MM.1S (cell line): ENCODE data around the gene MYOZ2.

Experiments used
- DNase-seq: peaks from one replicate; pipeline ENCODE4 v3.0.0-alpha.2; 2015
- H2AFZ ChIP-seq: fragments of 300-600 bp; sonication (generic); 2 replicates; pipeline ENCODE4 v1.6.0; 2016; ENCODE audit warnings: antibody characterized with exemption, low read length
- H3F3A ChIP-seq: fragments of 300-600 bp; sonication (generic); 2 replicates; pipeline ENCODE4 v1.6.1; 2016; ENCODE audit warnings: mild to moderate bottlenecking, antibody characterized with exemption, low read length, moderate library complexity, mixed read lengths; ENCODE audit not compliant: insufficient read depth
- H3K27ac ChIP-seq: fragments of 300-600 bp; sonication (generic); 2 replicates; pipeline ENCODE4 v1.5.1; 2016; ENCODE audit warnings: mild to moderate bottlenecking, low read length
- H3K27me3 ChIP-seq: fragments of 300-600 bp; sonication (generic); replicated peaks from 2 replicates; pipeline ENCODE4 v1.6.0; 2016; ENCODE audit warnings: low read length; ENCODE audit not compliant: insufficient read depth
- H3K36me3 ChIP-seq: fragments of 300-600 bp; sonication (generic); replicated peaks from 2 replicates; pipeline ENCODE4 v1.6.1; 2016; ENCODE audit warnings: mild to moderate bottlenecking, low read length, mixed read lengths; ENCODE audit not compliant: insufficient read depth
- H3K4me1 ChIP-seq: fragments of 300-600 bp; sonication (generic); 2 replicates; pipeline ENCODE4 v1.6.1; 2016; ENCODE audit warnings: low read length, mixed read lengths
- H3K4me2 ChIP-seq: fragments of 300-600 bp; sonication (generic); 2 replicates; pipeline ENCODE4 v1.6.0; 2016; ENCODE audit warnings: low read depth, low read length
- H3K4me3 ChIP-seq: fragments of 300-600 bp; sonication (generic); 2 replicates; pipeline ENCODE4 v1.5.1; 2016; ENCODE audit warnings: low read length, mixed read lengths
- H3K79me2 ChIP-seq: fragments of 300-600 bp; sonication (generic); 2 replicates; pipeline ENCODE4 v1.6.1; 2016; ENCODE audit warnings: mixed run types, low read length, mixed read lengths
- H3K9ac ChIP-seq: fragments of 300-600 bp; sonication (generic); 2 replicates; pipeline ENCODE4 v1.6.1; 2016; ENCODE audit warnings: low read length, mixed read lengths
- H3K9me2 ChIP-seq: fragments of 300-600 bp; sonication (generic); replicated peaks from 2 replicates; pipeline ENCODE4 v1.6.1; 2016; ENCODE audit warnings: mild to moderate bottlenecking, low read length, mixed read lengths; ENCODE audit not compliant: insufficient read depth
- H3K9me3 ChIP-seq: fragments of 300-600 bp; sonication (generic); replicated peaks from 2 replicates; pipeline ENCODE4 v1.6.1; 2016; ENCODE audit warnings: mild to moderate bottlenecking, low read length, mixed read lengths; ENCODE audit not compliant: insufficient read depth
- H4K20me1 ChIP-seq: fragments of 300-600 bp; sonication (generic); 2 replicates; pipeline ENCODE4 v1.6.1; 2016; ENCODE audit warnings: mild to moderate bottlenecking, low read length, moderate library complexity, mixed read lengths; ENCODE audit not compliant: insufficient read depth
- CTCF ChIP-seq: fragments of 300-600 bp; sonication (generic); IDR thresholded peaks from 2 replicates; pipeline ENCODE4 v1.5.1; 2016; ENCODE audit warnings: antibody characterized with exemption, low read length, mixed read lengths
- EZH2 ChIP-seq: fragments of 300-600 bp; sonication (generic); optimal IDR thresholded peaks from 2 replicates; pipeline ENCODE3; 2017; ENCODE audit warnings: low read depth, mild to moderate bottlenecking, antibody characterized with exemption, low read length, mixed read lengths
- EZH2phosphoT487 ChIP-seq: fragments of 300-600 bp; sonication (generic); IDR thresholded peaks from 2 replicates; pipeline ENCODE4 v1.6.1; 2018; ENCODE audit warnings: antibody characterized with exemption, low read length

MYOZ2 gene

GRCh38 chr4:119211867-119212233 lies 76.2 kb downstream of the MYOZ2 start:
- Histone ChIP-seq H3K79me2 (peaks cover 33% of the 10 kb centered on the region), H3K4me2 (peak overlapping the region; percentile 85), H3K9me2 (no peaks in the 10 kb centered on the region), H3K9me3 (no peaks in the 10 kb centered on the region), H3K27me3 (no peaks in the 10 kb centered on the region), H2AFZ (peak overlapping the region; percentile 93), H3K36me3 (no peaks in the 10 kb centered on the region; the same call in 1 of the 2 replicates), H3F3A (peaks cover 24% of the 10 kb centered on the region), H3K9ac (peak overlapping the region; percentile 76), H3K4me1 (peaks cover 5% of the 10 kb centered on the region; the same call in 1 of the 2 replicates), H3K4me3 (peak overlapping the region; percentile 90), H3K27ac (peak overlapping the region; percentile 88), H4K20me1 (no peaks in the 10 kb centered on the region)
- peak; percentile 70 for DNase-seq
- no peak for TF ChIP-seq EZH2phosphoT487
- TF ChIP-seq CTCF, result no peak
- TF ChIP-seq EZH2, result no peak

- no peaks in the 10 kb centered on the region for H3K9me3 ChIP-seq
- peaks cover 24% of the 10 kb centered on the region for H3F3A ChIP-seq
- peak within 1 kb of the TSS; percentile 93 for H2AFZ ChIP-seq
- DNase-seq, result peak; percentile 98
- H3K27me3 ChIP-seq, result no peaks in the 10 kb centered on the region
- peaks cover 39% of the 10 kb centered on the region for H3K79me2 ChIP-seq
- H3K4me2 ChIP-seq, result peak within 1 kb of the TSS; percentile 85
- no peaks in the 10 kb centered on the region; the same call in 1 of the 2 replicates for H3K36me3 ChIP-seq
- no peaks in the 10 kb centered on the region for H4K20me1 ChIP-seq
- no peak for TF ChIP-seq EZH2phosphoT487
- TF ChIP-seq CTCF, result no peak
- no peaks in the 10 kb centered on the region for H3K9me2 ChIP-seq
- H3K4me3 ChIP-seq, result peak within 1 kb of the TSS; percentile 90
- H3K9ac ChIP-seq, result peak within 1 kb of the TSS; percentile 81
- H3K4me1 ChIP-seq, result peaks cover 5% of the 10 kb centered on the region; the same call in 1 of the 2 replicates
- H3K27ac ChIP-seq, result peak within 1 kb of the TSS; percentile 88
Measured at GRCh38 chr4:119212234-119212963, 76.8 kb downstream of the MYOZ2 start, which contains the start of gene USP53. USP53 (plus strand) TSS chr4:119212713; CDS start chr4:119239760, 27,047 bp downstream.

GRCh38 chr4:119212964-119213606 lies 77.5 kb downstream of the MYOZ2 start:
- H4K20me1 ChIP-seq, result no peaks in the 10 kb centered on the region
- H3K27me3 ChIP-seq, result no peaks in the 10 kb centered on the region
- peak overlapping the region; percentile 88 for H3K27ac ChIP-seq
- peak overlapping the region; percentile 90 for H3K4me3 ChIP-seq
- no peaks in the 10 kb centered on the region for H3K9me3 ChIP-seq
- TF ChIP-seq EZH2 (no peak), CTCF (peak; percentile 47)
- H3K4me2 ChIP-seq, result peak overlapping the region; percentile 60; the same call in 1 of the 2 replicates
- peaks cover 24% of the 10 kb centered on the region for H3F3A ChIP-seq
- peak overlapping the region; percentile 69 for H2AFZ ChIP-seq
- peak overlapping the region; percentile 81 for H3K9ac ChIP-seq
- peaks cover 5% of the 10 kb centered on the region; the same call in 1 of the 2 replicates for H3K4me1 ChIP-seq
- H3K9me2 ChIP-seq, result no peaks in the 10 kb centered on the region
- DNase-seq, result peak; percentile 83
- H3K36me3 ChIP-seq, result peaks cover 3% of the 10 kb centered on the region; the same call in 1 of the 2 replicates
- H3K79me2 ChIP-seq, result peaks cover 45% of the 10 kb centered on the region
